MM.1S (cell line): ENCODE measurements around the gene NEDD4L.

Experiments used
- DNase-seq: peaks from one replicate; pipeline ENCODE4 v3.0.0-alpha.2; 2015
- H2AFZ ChIP-seq: fragments of 300-600 bp; sonication (generic); 2 replicates; pipeline ENCODE4 v1.6.0; 2016; ENCODE audit warnings: antibody characterized with exemption, low read length
- H3F3A ChIP-seq: fragments of 300-600 bp; sonication (generic); 2 replicates; pipeline ENCODE4 v1.6.1; 2016; ENCODE audit warnings: mild to moderate bottlenecking, antibody characterized with exemption, low read length, moderate library complexity, mixed read lengths; ENCODE audit not compliant: insufficient read depth
- H3K27ac ChIP-seq: fragments of 300-600 bp; sonication (generic); 2 replicates; pipeline ENCODE4 v1.5.1; 2016; ENCODE audit warnings: mild to moderate bottlenecking, low read length
- H3K27me3 ChIP-seq: fragments of 300-600 bp; sonication (generic); replicated peaks from 2 replicates; pipeline ENCODE4 v1.6.0; 2016; ENCODE audit warnings: low read length; ENCODE audit not compliant: insufficient read depth
- H3K36me3 ChIP-seq: fragments of 300-600 bp; sonication (generic); replicated peaks from 2 replicates; pipeline ENCODE4 v1.6.1; 2016; ENCODE audit warnings: mild to moderate bottlenecking, low read length, mixed read lengths; ENCODE audit not compliant: insufficient read depth
- H3K4me1 ChIP-seq: fragments of 300-600 bp; sonication (generic); 2 replicates; pipeline ENCODE4 v1.6.1; 2016; ENCODE audit warnings: low read length, mixed read lengths
- H3K4me2 ChIP-seq: fragments of 300-600 bp; sonication (generic); 2 replicates; pipeline ENCODE4 v1.6.0; 2016; ENCODE audit warnings: low read depth, low read length
- H3K4me3 ChIP-seq: fragments of 300-600 bp; sonication (generic); 2 replicates; pipeline ENCODE4 v1.5.1; 2016; ENCODE audit warnings: low read length, mixed read lengths
- H3K79me2 ChIP-seq: fragments of 300-600 bp; sonication (generic); 2 replicates; pipeline ENCODE4 v1.6.1; 2016; ENCODE audit warnings: mixed run types, low read length, mixed read lengths
- H3K9ac ChIP-seq: fragments of 300-600 bp; sonication (generic); 2 replicates; pipeline ENCODE4 v1.6.1; 2016; ENCODE audit warnings: low read length, mixed read lengths
- H3K9me2 ChIP-seq: fragments of 300-600 bp; sonication (generic); replicated peaks from 2 replicates; pipeline ENCODE4 v1.6.1; 2016; ENCODE audit warnings: mild to moderate bottlenecking, low read length, mixed read lengths; ENCODE audit not compliant: insufficient read depth
- H3K9me3 ChIP-seq: fragments of 300-600 bp; sonication (generic); replicated peaks from 2 replicates; pipeline ENCODE4 v1.6.1; 2016; ENCODE audit warnings: mild to moderate bottlenecking, low read length, mixed read lengths; ENCODE audit not compliant: insufficient read depth
- H4K20me1 ChIP-seq: fragments of 300-600 bp; sonication (generic); 2 replicates; pipeline ENCODE4 v1.6.1; 2016; ENCODE audit warnings: mild to moderate bottlenecking, low read length, moderate library complexity, mixed read lengths; ENCODE audit not compliant: insufficient read depth
- CTCF ChIP-seq: fragments of 300-600 bp; sonication (generic); IDR thresholded peaks from 2 replicates; pipeline ENCODE4 v1.5.1; 2016; ENCODE audit warnings: antibody characterized with exemption, low read length, mixed read lengths
- EZH2 ChIP-seq: fragments of 300-600 bp; sonication (generic); optimal IDR thresholded peaks from 2 replicates; pipeline ENCODE3; 2017; ENCODE audit warnings: low read depth, mild to moderate bottlenecking, antibody characterized with exemption, low read length, mixed read lengths
- EZH2phosphoT487 ChIP-seq: fragments of 300-600 bp; sonication (generic); IDR thresholded peaks from 2 replicates; pipeline ENCODE4 v1.6.1; 2018; ENCODE audit warnings: antibody characterized with exemption, low read length

The NEDD4L gene

DNA sequence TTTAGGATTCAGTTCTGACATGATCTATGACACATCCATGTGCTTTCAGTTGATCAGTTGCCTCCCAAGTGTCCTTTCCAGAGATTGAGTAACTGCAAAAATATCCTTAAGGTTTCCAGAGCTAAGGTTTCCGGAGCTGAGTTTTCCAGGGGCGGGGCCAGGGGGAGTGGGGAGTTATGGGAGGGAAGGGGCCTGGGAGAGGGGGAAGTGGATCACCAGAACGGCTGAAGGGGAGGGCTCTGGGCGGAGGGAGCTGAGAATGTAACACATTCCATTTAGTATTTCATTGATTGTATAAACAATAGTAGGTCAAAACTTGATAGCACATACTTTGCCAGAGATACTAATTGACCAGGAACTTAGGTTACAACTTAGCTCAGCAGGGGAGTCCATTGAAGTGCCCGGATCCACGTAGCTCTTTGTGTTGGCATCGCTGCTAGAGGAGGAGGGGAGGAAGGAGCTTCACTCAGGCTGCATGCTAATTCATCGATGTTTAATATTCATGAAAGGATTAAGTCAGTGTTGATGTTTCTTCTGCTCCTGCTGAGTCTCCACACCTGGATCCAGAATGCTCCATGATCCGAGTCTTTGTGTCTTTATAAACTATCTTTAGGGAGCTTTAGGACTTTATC, 295.1 kb downstream of the NEDD4L start:
- Histone ChIP-seq H3K9me2 (no peaks in the 10 kb centered on the region), H3K79me2 (no peaks in the 10 kb centered on the region), H3K27me3 (no peaks in the 10 kb centered on the region), H3K9me3 (no peaks in the 10 kb centered on the region), H2AFZ (no peak overlapping the region), H4K20me1 (no peaks in the 10 kb centered on the region), H3K27ac (no peak overlapping the region), H3K4me3 (no peak overlapping the region), H3K4me2 (no peak overlapping the region), H3F3A (no peaks in the 10 kb centered on the region), H3K4me1 (no peaks in the 10 kb centered on the region), H3K9ac (no peak overlapping the region), H3K36me3 (no peaks in the 10 kb centered on the region)
- DNase-seq, result no peak
- TF ChIP-seq CTCF (no peak), EZH2phosphoT487 (no peak), EZH2 (no peak)

DNA sequence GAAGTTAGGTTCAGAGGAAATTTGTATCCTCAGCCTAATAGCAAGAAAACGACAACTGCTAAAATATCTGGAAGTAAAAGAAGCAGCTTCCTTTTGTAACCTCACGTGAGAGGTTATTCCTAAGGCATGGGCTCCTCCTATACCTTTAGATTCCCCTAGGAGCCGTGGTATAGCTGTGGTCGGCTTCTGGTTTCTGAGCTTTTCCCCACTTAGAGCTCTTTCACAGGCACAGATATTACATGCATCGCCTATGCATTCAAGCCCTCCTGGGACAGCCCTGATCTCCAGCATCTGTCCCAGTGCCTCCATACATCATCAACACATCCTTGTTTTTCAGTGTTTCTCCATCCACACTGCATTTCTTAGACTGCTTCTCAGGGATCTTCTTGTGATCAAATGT, 295.9 kb downstream of the NEDD4L start:
- Histone ChIP-seq H3K27ac (no peak overlapping the region), H3K4me1 (no peaks in the 10 kb centered on the region), H4K20me1 (no peaks in the 10 kb centered on the region), H3K79me2 (no peaks in the 10 kb centered on the region), H3K27me3 (no peaks in the 10 kb centered on the region), H3F3A (no peaks in the 10 kb centered on the region), H3K4me3 (no peak overlapping the region), H3K4me2 (no peak overlapping the region), H3K9me3 (no peaks in the 10 kb centered on the region), H2AFZ (no peak overlapping the region), H3K9me2 (no peaks in the 10 kb centered on the region), H3K9ac (no peak overlapping the region), H3K36me3 (no peaks in the 10 kb centered on the region)
- TF ChIP-seq CTCF, result no peak
- TF ChIP-seq EZH2phosphoT487, result no peak
- TF ChIP-seq EZH2, result no peak
- DNase-seq, result no peak

DNA sequence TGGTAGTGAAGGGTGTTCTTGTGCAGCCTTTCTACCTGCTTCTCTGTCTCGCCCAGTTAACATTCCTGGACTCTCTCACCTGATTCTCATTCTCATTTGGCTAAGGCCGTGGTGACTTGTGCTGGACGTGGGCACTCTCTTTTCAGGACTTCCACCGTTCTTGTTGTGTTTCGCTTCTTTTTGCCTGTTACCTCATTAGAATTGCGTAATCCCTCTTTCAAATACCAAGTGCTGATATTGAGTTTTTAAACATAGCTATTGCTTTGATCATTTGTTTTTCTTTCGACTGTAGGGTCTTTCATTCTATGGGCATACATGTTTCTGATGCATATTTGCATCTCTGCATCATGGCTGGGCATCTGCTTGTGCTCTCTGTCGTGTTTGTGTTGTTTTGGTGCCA, 297.9 kb downstream of the NEDD4L start:
- no peaks in the 10 kb centered on the region for H4K20me1 ChIP-seq
- H3F3A ChIP-seq, result no peaks in the 10 kb centered on the region
- H3K4me3 ChIP-seq, result no peak overlapping the region
- no peaks in the 10 kb centered on the region for H3K36me3 ChIP-seq
- no peak overlapping the region for H3K4me2 ChIP-seq
- TF ChIP-seq CTCF (no peak), EZH2 (no peak), EZH2phosphoT487 (no peak)
- H3K27me3 ChIP-seq, result no peaks in the 10 kb centered on the region
- H3K27ac ChIP-seq, result no peak overlapping the region
- DNase-seq, result no peak
- H3K9ac ChIP-seq, result no peak overlapping the region
- no peaks in the 10 kb centered on the region for H3K9me2 ChIP-seq
- H2AFZ ChIP-seq, result no peak overlapping the region
- no peaks in the 10 kb centered on the region for H3K9me3 ChIP-seq
- H3K4me1 ChIP-seq, result no peaks in the 10 kb centered on the region
- no peaks in the 10 kb centered on the region for H3K79me2 ChIP-seq
